Thyroid gland (tissue), 4 donors: ENCODE measurements around the gene PIP5K1C. TPM values are rescaled to one million over a fixed set of nuclear protein-coding genes. Genes with fewer than 3 reads are reported as not detected.
"Not testable (repeated sequence)": the region's sequence is repeated elsewhere in the genome, so short reads cannot be mapped to it uniquely, and the experiment has no call there.

Experiments used
- DNase-seq, 2 donors: peaks; one replicate each; pipeline ENCODE4 v3.0.0-alpha.2; 2019
- H3K27ac ChIP-seq, 3 donors: fragments of 200-600 bp; sonication (generic); 1 replicate in 2 of 3; 2 replicates in 1 of 3; pipeline ENCODE4 v1.5.1; 2016 to 2019; ENCODE audit warnings: mild to moderate bottlenecking in 1 of 3, moderate library complexity in 1 of 3
- H3K27me3 ChIP-seq: fragments of 200-600 bp; sonication (generic); one replicate; pipeline ENCODE4 v1.5.1; 2019
- H3K36me3 ChIP-seq, 2 donors: fragments of 200-600 bp; sonication (generic); one replicate each; pipeline ENCODE4 v1.5.1; 2016 to 2019
- H3K4me1 ChIP-seq, 2 donors: fragments of 200-600 bp; sonication (generic); one replicate each; pipeline ENCODE4 v1.5.1; 2017 to 2019
- H3K4me3 ChIP-seq, 3 donors: fragments of 200-600 bp; sonication (generic); replicated peaks in 1 of 3; 1 replicate in 2 of 3; 2 replicates in 1 of 3; pipeline ENCODE4 v1.5.1; 2016; ENCODE audit warnings: mild to moderate bottlenecking in 1 of 3
- H3K9me3 ChIP-seq: fragments of 200-600 bp; sonication (generic); one replicate; pipeline ENCODE4 v1.5.1; 2017
- CTCF ChIP-seq, 6 experiments: fragments of 200-600 bp in 3 of 6; fragments of 450-650 bp in 3 of 6; sonication (generic) in 3 of 6; IDR thresholded peaks; one replicate each; pipeline ENCODE4 v1.5.1; 2016 to 2019; ENCODE audit warnings: antibody characterized with exemption in 6 of 6, mild to moderate bottlenecking in 2 of 6, inconsistent platforms in 1 of 6, moderate library complexity in 1 of 6
- POLR2A ChIP-seq, 2 donors: fragments of 450-650 bp; IDR thresholded peaks; one replicate each; pipeline ENCODE4 v1.6.1; 2017; ENCODE audit warnings: antibody characterized with exemption in 2 of 2, mild to moderate bottlenecking in 2 of 2, moderate library complexity in 1 of 2
- WGBS, 2 donors: methylation state at CpG; one replicate each; pipeline ENCODE4 v1.1.5; 2017; 5-methylcytosine and 5-hydroxymethylcytosine counted together
- intact Hi-C: fragments of 100-400 bp; cut with DNase I; formaldehyde crosslinking; loops from one replicate; pipeline ENCODE4 v1.15.1; 2023
- total RNA-seq, 4 donors: library from RNA; depleted of rRNA; stranded (reverse); fragments of >200 nt; gene quantifications; one replicate each; pipeline ENCODE4 v1.2.3, GENCODE V29; 2016

PIP5K1C gene
- total RNA-seq, 4 donors from 2014 or later, result 23.2 to 42.4 (median 35.0) TPM

GRCh38 chr19:3632098-3632497 is 68.2 kb downstream of the PIP5K1C start:
- TF ChIP-seq POLR2A (IDR thresholded peaks at IDR 0.05) (no peak), CTCF (IDR thresholded peaks at IDR 0.05) (no peak)

DNA sequence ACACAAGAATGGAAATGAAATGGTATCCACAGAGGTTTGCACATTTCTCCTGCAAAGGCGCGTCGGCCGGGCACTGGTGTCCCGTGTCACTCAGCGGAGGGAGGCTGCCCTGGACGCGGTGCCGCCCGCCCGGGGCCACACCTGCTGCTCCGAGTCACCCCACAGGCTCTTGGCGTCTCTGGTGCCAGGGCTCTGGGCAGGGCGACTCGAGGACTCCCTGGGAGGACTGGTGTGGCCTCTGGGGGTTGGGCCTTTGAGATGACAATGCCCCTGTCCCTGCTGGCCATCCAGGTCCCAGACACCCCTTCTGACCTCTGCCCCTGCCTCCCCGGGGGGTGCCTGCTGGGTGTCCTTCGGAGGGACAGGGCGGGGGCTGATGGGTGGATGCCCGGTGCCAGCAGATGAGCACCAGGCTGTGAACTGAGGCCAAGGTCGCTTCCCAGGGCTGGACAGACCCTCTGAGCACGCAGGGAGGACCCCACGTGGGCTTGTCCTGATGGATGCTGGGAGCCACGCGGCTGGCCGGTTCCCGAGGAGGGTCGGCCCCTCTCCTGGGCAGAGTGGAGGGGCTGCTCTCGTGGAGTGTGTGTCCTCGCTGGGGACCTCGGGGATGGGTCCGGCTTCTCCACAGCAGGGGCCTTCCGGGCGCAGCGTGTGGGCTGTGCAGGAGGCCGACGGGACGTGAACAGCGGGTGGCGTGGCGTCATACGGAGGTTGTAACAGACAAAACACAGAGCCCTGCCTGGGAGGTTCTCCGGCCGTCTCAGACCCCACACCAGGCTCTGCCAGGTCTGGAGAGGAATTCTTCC is 69.0 kb downstream of the PIP5K1C start:
- Histone ChIP-seq H3K27ac (no peak overlapping the region), H3K36me3 (peaks cover 0 to 2% of the 10 kb centered on the region in 2 donors), H3K4me3 (no peak overlapping the region), H3K4me1 (peaks cover 0 to 3% of the 10 kb centered on the region in 2 donors), H3K27me3 (no peaks in the 10 kb centered on the region), H3K9me3 (no peaks in the 10 kb centered on the region)
- DNase-seq, result no peak
- 89 to 93% methylated on average over 14 to 41 of the region's 43 CpGs for WGBS, 2 donors
- intact Hi-C loops, result no loop called here
- no peak for TF ChIP-seq CTCF (IDR thresholded peaks at IDR 0.05)
- no peak for TF ChIP-seq POLR2A (IDR thresholded peaks at IDR 0.05)

More at GRCh38 chr19:3632098-3632497, 68.2 kb downstream of the PIP5K1C start:
- H3K27ac ChIP-seq, result no peak overlapping the region
- H3K4me3 ChIP-seq, result no peak overlapping the region
- DNase-seq, result no peak
- H3K9me3 ChIP-seq, result no peaks in the 10 kb centered on the region
- WGBS, 2 donors, result 82 to 88% methylated on average over 7 to 10 of the region's 16 CpGs
- intact Hi-C loops, result no loop called here
- peaks cover 0 to 3% of the 10 kb centered on the region in 2 donors for H3K4me1 ChIP-seq
- peaks cover 0 to 8% of the 10 kb centered on the region in 2 donors for H3K36me3 ChIP-seq
- H3K27me3 ChIP-seq, result no peaks in the 10 kb centered on the region

GRCh38 chr19:3628766-3629165 is 71.5 kb downstream of the PIP5K1C start:
- H3K4me1 ChIP-seq, result peaks cover 15 to 18% of the 10 kb centered on the region in 2 donors
- H3K36me3 ChIP-seq, H3K27ac ChIP-seq, H3K9me3 ChIP-seq, DNase-seq, H3K4me3 ChIP-seq, H3K27me3 ChIP-seq: not testable (repeated sequence)
- intact Hi-C loops, result loop anchor here (5.0 kb wide), 1 partner anchor 56 kb away; the partner anchor contains the start of gene HMG20B
- 69 to 75% methylated on average over 9 of the region's 9 CpGs for WGBS, 2 donors

- H3K4me1 ChIP-seq, result peaks cover 15 to 18% of the 10 kb centered on the region in 2 donors
- no peaks in the 10 kb centered on the region for H3K9me3 ChIP-seq
- no peaks in the 10 kb centered on the region for H3K27me3 ChIP-seq
- H3K27ac ChIP-seq, result peak overlapping the region in 1 of 3 donors; percentile 92
- TF ChIP-seq POLR2A (IDR thresholded peaks at IDR 0.05) (no peak), CTCF (IDR thresholded peaks at IDR 0.05) (peak in 1 of 6 experiments; percentile 8)
- intact Hi-C loops, result loop anchor here (5.0 kb wide), 1 partner anchor 55 kb away; the partner anchor contains the start of gene HMG20B
- WGBS, 2 donors, result 69 to 70% methylated on average over 7 of the region's 7 CpGs
- H3K4me3 ChIP-seq, result no peak overlapping the region
- no peaks in the 10 kb centered on the region for H3K36me3 ChIP-seq
- DNase-seq, result peak in 1 of 2 donors; percentile 11
These were observed 72.9 kb downstream of the PIP5K1C start for GRCh38 chr19:3627351-3627723.

GRCh38 chr19:3626473-3627350 is 73.6 kb downstream of the PIP5K1C start, which contains the start of gene CACTIN:
Gene CACTIN, minus strand, starts transcription at chr19:3626790. Its CDS starts 28 bp downstream, at chr19:3626762.
- no peaks in the 10 kb centered on the region for H3K27me3 ChIP-seq
- peak within 1 kb of the TSS; percentile 72 to 88 (median 73) for H3K4me3 ChIP-seq
- intact Hi-C loops, result loop anchor here (5.0 kb wide), 1 partner anchor 54 kb away; the partner anchor contains the start of gene HMG20B
- H3K4me1 ChIP-seq, result peaks cover 15 to 18% of the 10 kb centered on the region in 2 donors
- H3K27ac ChIP-seq, result peak within 1 kb of the TSS; percentile 92 to 96 (median 96)
- peaks cover 0 to 2% of the 10 kb centered on the region in 2 donors for H3K36me3 ChIP-seq
- H3K9me3 ChIP-seq, result no peaks in the 10 kb centered on the region
- peak; percentile 99 to 100 for DNase-seq
- TF ChIP-seq POLR2A (IDR thresholded peaks at IDR 0.05) (peak in 1 of 2 donors; percentile 76), CTCF (IDR thresholded peaks at IDR 0.05) (peak in 1 of 6 experiments; percentile 20)
- 0% methylated on average over 15 to 49 of the region's 80 CpGs for WGBS, 2 donors
